ENCODE data around the gene FOXL3.

FOXL3 gene

DNA sequence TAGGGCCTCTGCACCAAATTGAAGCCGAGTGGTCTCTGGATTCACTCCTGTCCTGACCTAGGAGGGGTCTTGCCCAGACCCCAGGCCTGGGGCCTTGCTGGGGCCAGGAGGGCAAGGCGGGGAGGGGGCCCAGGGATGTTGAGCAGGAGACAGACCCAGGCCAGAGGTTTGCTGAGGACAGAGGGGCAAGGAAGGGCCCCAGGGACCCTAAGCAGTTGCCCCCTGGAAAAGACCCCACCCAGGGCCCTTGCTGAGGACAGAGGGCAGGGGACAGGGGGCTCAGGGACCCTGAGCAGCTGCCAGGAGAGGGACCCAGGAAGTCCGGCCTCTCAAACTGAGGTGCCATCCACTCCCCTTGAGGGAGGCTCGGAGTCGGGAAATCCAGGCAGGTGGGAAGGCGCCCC lies 32.7 kb downstream of the FOXL3 start:
- Histone ChIP-seq H2AFZ (ENCODE audit: low read depth, low read length) (no peak overlapping the region), H3K36me3 (replicated peaks; ENCODE audit: low read depth, low read length) (no peaks in the 10 kb centered on the region), H3K9ac (ENCODE audit: low read length) (no peak overlapping the region), H3K9me3 (ENCODE audit: insufficient read depth, low read length) (no peaks in the 10 kb centered on the region), H3K4me1 (ENCODE audit: low read length) (no peaks in the 10 kb centered on the region), H4K20me1 (ENCODE audit: insufficient read depth, low read length) (no peaks in the 10 kb centered on the region), H3K27ac (ENCODE audit: low read length) (no peak overlapping the region), H3K27me3 (ENCODE audit: low read depth, low read length) (no peaks in the 10 kb centered on the region), H3K4me3 (ENCODE audit: low read length) (no peak overlapping the region), H3K4me2 (ENCODE audit: low read length) (no peak overlapping the region), H3K79me2 (ENCODE audit: low read length) (no peaks in the 10 kb centered on the region)
- TF ChIP-seq, protein P1, sequence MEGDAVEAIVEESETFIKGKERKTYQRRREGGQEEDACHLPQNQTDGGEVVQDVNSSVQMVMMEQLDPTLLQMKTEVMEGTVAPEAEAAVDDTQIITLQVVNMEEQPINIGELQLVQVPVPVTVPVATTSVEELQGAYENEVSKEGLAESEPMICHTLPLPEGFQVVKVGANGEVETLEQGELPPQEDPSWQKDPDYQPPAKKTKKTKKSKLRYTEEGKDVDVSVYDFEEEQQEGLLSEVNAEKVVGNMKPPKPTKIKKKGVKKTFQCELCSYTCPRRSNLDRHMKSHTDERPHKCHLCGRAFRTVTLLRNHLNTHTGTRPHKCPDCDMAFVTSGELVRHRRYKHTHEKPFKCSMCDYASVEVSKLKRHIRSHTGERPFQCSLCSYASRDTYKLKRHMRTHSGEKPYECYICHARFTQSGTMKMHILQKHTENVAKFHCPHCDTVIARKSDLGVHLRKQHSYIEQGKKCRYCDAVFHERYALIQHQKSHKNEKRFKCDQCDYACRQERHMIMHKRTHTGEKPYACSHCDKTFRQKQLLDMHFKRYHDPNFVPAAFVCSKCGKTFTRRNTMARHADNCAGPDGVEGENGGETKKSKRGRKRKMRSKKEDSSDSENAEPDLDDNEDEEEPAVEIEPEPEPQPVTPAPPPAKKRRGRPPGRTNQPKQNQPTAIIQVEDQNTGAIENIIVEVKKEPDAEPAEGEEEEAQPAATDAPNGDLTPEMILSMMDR (IDR thresholded peaks at IDR 0.05; ENCODE audit: low read depth, low read length): no peak
- no peak for TF ChIP-seq EZH2phosphoT487 (IDR thresholded peaks at IDR 0.05; ENCODE audit: low read depth)

DNA sequence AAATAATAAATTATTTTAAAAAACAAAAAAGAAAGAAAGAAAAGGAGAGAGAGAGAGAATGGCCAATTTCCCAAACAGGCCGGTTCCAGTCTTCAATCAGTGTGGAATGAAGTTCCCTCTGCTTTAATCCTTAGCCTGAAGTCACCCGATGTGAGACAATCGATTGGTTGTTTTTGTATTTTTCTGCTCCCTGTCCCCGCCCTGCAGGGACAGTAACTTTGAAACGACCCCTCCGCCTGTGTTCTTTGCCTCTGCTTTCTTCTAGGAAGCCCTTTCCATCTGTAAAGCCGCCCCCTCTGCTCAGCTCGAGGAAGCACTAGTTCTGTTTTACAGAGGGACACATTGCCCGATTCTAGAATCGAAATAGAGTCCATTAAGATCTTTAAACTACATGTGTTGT lies 33.4 kb downstream of the FOXL3 start:
- no peaks in the 10 kb centered on the region for H3K27me3 ChIP-seq (ENCODE audit: low read depth, low read length)
- no peak overlapping the region for H2AFZ ChIP-seq (ENCODE audit: low read depth, low read length)
- no peak for TF ChIP-seq EZH2phosphoT487 (IDR thresholded peaks at IDR 0.05; ENCODE audit: low read depth)
- TF ChIP-seq, protein P1 (IDR thresholded peaks at IDR 0.05; ENCODE audit: low read depth, low read length): no peak
- H3K27ac ChIP-seq (ENCODE audit: low read length): no peak overlapping the region
- no peaks in the 10 kb centered on the region for H3K79me2 ChIP-seq (ENCODE audit: low read length)
- no peaks in the 10 kb centered on the region for H3K36me3 ChIP-seq (replicated peaks; ENCODE audit: low read depth, low read length)
- no peaks in the 10 kb centered on the region for H3K9me3 ChIP-seq (ENCODE audit: insufficient read depth, low read length)
- H3K4me2 ChIP-seq (ENCODE audit: low read length): no peak overlapping the region
- H3K9ac ChIP-seq (ENCODE audit: low read length): no peak overlapping the region
- H4K20me1 ChIP-seq (ENCODE audit: insufficient read depth, low read length): no peaks in the 10 kb centered on the region
- H3K4me1 ChIP-seq (ENCODE audit: low read length): no peaks in the 10 kb centered on the region
- H3K4me3 ChIP-seq (ENCODE audit: low read length): no peak overlapping the region

DNA sequence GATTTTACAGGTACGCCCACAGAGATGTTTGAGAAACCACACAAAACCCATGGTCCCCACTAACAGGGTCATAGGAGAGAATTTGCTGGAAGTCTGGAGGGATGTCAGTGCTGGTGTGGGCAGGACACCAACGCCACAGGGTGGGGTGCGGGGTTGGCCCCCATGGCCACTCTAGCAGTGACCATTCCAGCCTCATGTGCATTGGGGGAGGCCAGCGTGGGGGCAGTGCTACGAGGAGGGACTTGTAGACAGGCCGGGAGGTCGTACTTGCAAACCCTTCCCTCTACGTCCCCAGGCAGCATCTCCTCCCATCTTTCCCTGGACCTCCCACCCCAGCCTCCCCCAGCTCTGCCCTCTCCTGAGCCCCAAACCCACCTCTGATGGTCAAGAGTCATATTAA lies 34.0 kb downstream of the FOXL3 start:
- H3K9me3 ChIP-seq (ENCODE audit: insufficient read depth, low read length): no peaks in the 10 kb centered on the region
- H3K27me3 ChIP-seq (ENCODE audit: low read depth, low read length): no peaks in the 10 kb centered on the region
- H2AFZ ChIP-seq (ENCODE audit: low read depth, low read length): no peak overlapping the region
- TF ChIP-seq, protein P1 (IDR thresholded peaks at IDR 0.05; ENCODE audit: low read depth, low read length): no peak
- no peak for TF ChIP-seq EZH2phosphoT487 (IDR thresholded peaks at IDR 0.05; ENCODE audit: low read depth)
- no peaks in the 10 kb centered on the region for H3K4me1 ChIP-seq (ENCODE audit: low read length)
- H3K4me3 ChIP-seq (ENCODE audit: low read length): no peak overlapping the region
- no peaks in the 10 kb centered on the region for H3K79me2 ChIP-seq (ENCODE audit: low read length)
- H3K27ac ChIP-seq (ENCODE audit: low read length): no peak overlapping the region
- H3K36me3 ChIP-seq (replicated peaks; ENCODE audit: low read depth, low read length): no peaks in the 10 kb centered on the region
- no peaks in the 10 kb centered on the region for H4K20me1 ChIP-seq (ENCODE audit: insufficient read depth, low read length)
- H3K4me2 ChIP-seq (ENCODE audit: low read length): no peak overlapping the region
- H3K9ac ChIP-seq (ENCODE audit: low read length): no peak overlapping the region

DNA sequence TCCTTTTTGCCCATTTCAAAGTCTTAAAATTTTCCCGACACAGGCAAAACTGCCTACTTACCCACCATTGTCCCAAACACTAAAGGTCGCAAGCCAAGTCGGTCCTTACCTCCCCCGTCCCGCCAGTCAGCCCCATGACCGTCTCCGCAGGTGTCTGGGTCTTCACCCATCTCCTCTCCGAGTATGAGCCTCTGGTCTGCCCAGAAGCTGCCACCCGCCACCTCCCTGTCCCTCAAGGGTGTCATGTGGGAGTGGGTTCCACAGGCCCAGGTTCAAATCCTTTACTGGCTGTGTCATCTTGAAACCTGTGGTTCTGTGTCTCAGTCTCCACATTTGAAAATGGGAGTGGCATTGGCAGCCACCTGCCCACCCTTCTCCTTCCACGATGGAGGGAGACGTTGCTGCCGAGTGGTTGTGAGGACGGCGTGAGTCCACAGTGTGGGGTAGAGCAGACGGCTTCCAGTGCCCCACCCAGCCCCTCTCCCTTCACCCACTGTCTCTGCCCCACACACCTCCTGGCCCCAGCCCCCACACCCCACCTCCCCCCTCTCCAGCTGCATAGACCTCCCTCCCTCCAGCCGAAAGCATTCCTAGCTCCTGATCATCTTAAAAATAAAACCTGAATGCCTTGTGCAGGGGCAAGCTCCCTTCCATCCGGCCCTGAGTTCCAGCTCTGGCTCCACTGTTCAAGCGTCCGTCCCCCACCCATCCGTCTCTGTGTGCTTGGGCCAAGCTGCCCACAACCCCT lies 35.3 kb downstream of the FOXL3 start:
- H2AFZ ChIP-seq (ENCODE audit: low read depth, low read length): no peak overlapping the region
- H3K9me3 ChIP-seq (ENCODE audit: insufficient read depth, low read length): no peaks in the 10 kb centered on the region
- no peaks in the 10 kb centered on the region for H3K79me2 ChIP-seq (ENCODE audit: low read length)
- H3K9ac ChIP-seq (ENCODE audit: low read length): no peak overlapping the region
- no peak overlapping the region for H3K4me3 ChIP-seq (ENCODE audit: low read length)
- H3K27me3 ChIP-seq (ENCODE audit: low read depth, low read length): no peaks in the 10 kb centered on the region
- no peak overlapping the region for H3K4me2 ChIP-seq (ENCODE audit: low read length)
- no peaks in the 10 kb centered on the region for H4K20me1 ChIP-seq (ENCODE audit: insufficient read depth, low read length)
- H3K36me3 ChIP-seq (replicated peaks; ENCODE audit: low read depth, low read length): no peaks in the 10 kb centered on the region
- no peak for TF ChIP-seq EZH2phosphoT487 (IDR thresholded peaks at IDR 0.05; ENCODE audit: low read depth)
- TF ChIP-seq, protein P1 (IDR thresholded peaks at IDR 0.05; ENCODE audit: low read depth, low read length): no peak
- H3K4me1 ChIP-seq (ENCODE audit: low read length): no peaks in the 10 kb centered on the region
- no peak overlapping the region for H3K27ac ChIP-seq (ENCODE audit: low read length)
